PFSK-1 (cell line): ENCODE data around the gene EEF1G.

Source experiments
- POLR2AphosphoS5 ChIP-seq: IDR thresholded peaks from 2 replicates; pipeline ENCODE4 v1.6.1; 2012; ENCODE audit warnings: low read depth, mild to moderate bottlenecking, control low read depth, low read length, moderate library complexity
- REST ChIP-seq, 2 experiments: IDR thresholded peaks; 2 replicates each; pipeline versions ENCODE4 v1.6.1 to v1.8.0; 2011 to 2012; ENCODE audit warnings: low read depth in 2 of 2, low read length in 2 of 2, control low read depth in 1 of 2, inconsistent platforms in 1 of 2, mild to moderate bottlenecking in 1 of 2, moderate library complexity in 1 of 2; ENCODE audit not compliant: insufficient read depth in 1 of 2
- SIN3A ChIP-seq: IDR thresholded peaks from 2 replicates; pipeline ENCODE4 v1.6.1; 2012; ENCODE audit warnings: mild to moderate bottlenecking, low read length, moderate library complexity, borderline replicate concordance; ENCODE audit not compliant: insufficient read depth

GRCh38 chr11:62546929-62547625 is 26.6 kb downstream of the EEF1G start:
- TF ChIP-seq SIN3A, result no peak
- no peak for TF ChIP-seq POLR2AphosphoS5
- 0 out of 4 replicates have a peak, but pooled peaks of 1 of the 2 experiments have one; percentile 6 for TF ChIP-seq REST (IDR thresholded peaks at IDR 0.05; ENCODE audit: insufficient read depth in 1 of 2, low read depth in 2 of 2, low read length in 2 of 2)
